ENCODE results near the gene TIGAR.

- TF ChIP-seq EZH2 (IDR thresholded peaks at IDR 0.05; ENCODE audit: borderline replicate concordance, insufficient read depth, low read length, poor library complexity, severe bottlenecking) = no peak
- TF ChIP-seq CTCF (IDR thresholded peaks at IDR 0.05; ENCODE audit: poor library complexity, severe bottlenecking) = no peak
- no peak for TF ChIP-seq EP300 (conservative IDR thresholded peaks at IDR 0.05; ENCODE audit: poor library complexity, severe bottlenecking)
- TF ChIP-seq POLR2AphosphoS5 (IDR thresholded peaks at IDR 0.05) = no peak
- no peak for TF ChIP-seq REST (IDR thresholded peaks at IDR 0.05; ENCODE audit: borderline replicate concordance)
Measured at GRCh38 chr12:4402996-4403395, 82.0 kb downstream of the TIGAR start.
